ENCODE measurements around the gene IFT88.
A peak's percentile ranks its signal among the peaks of the same experiment; 100 is the strongest.

The IFT88 gene

GRCh38 chr13:20566898-20567874, at the start of gene IFT88:
Gene IFT88 (plus strand): TSS chr13:20567157. CDS start chr13:20574386, 7,229 bp downstream.
- no peak for TF ChIP-seq CTCF (IDR thresholded peaks at IDR 0.05; ENCODE audit: low read depth, low read length, missing control alignments)
- peak; percentile 49 for DNase-seq (ENCODE audit: low read depth)
- peak within 1 kb of the TSS; percentile 69 for H3K4me3 ChIP-seq (ENCODE audit: low read depth, low read length)

- no peak for TF ChIP-seq CTCF (IDR thresholded peaks at IDR 0.05; ENCODE audit: low read depth, low read length, missing control alignments)
- DNase-seq (ENCODE audit: low read depth) = no peak
- H3K4me3 ChIP-seq (ENCODE audit: low read depth, low read length) = no peak overlapping the region
Measured at GRCh38 chr13:20518660-20519100, 48.3 kb upstream of the IFT88 start.

- no peak overlapping the region for H3K4me3 ChIP-seq (ENCODE audit: low read depth, low read length)
- no peak for TF ChIP-seq CTCF (IDR thresholded peaks at IDR 0.05; ENCODE audit: low read depth, low read length, missing control alignments)
- DNase-seq (ENCODE audit: low read depth) = no peak
Measured at GRCh38 chr13:20519875-20520274, 47.1 kb upstream of the IFT88 start.

- no peak for DNase-seq (ENCODE audit: low read depth)
- H3K4me3 ChIP-seq (ENCODE audit: low read depth, low read length) = no peak overlapping the region
- TF ChIP-seq CTCF (IDR thresholded peaks at IDR 0.05; ENCODE audit: low read depth, low read length, missing control alignments) = no peak
Measured at GRCh38 chr13:20521364-20522115, 45.4 kb upstream of the IFT88 start.

GRCh38 chr13:20525144-20525600, 41.8 kb upstream of the IFT88 start:
- no peak for TF ChIP-seq CTCF (IDR thresholded peaks at IDR 0.05; ENCODE audit: low read depth, low read length, missing control alignments)
- H3K4me3 ChIP-seq (ENCODE audit: low read depth, low read length) = peak overlapping the region; percentile 93
- DNase-seq (ENCODE audit: low read depth) = no peak

- TF ChIP-seq CTCF (IDR thresholded peaks at IDR 0.05; ENCODE audit: low read depth, low read length, missing control alignments) = no peak
- H3K4me3 ChIP-seq (ENCODE audit: low read depth, low read length) = peak within 1 kb of the TSS; percentile 93
- no peak for DNase-seq (ENCODE audit: low read depth)
Measured at GRCh38 chr13:20525601-20526544, 41.1 kb upstream of the IFT88 start, which contains the start of gene CRYL1. Gene CRYL1 (minus strand): TSS chr13:20525857. CDS start chr13:20525794, 63 bp downstream.
